ENCODE results near the gene MACROD2. TPM values are rescaled to one million over a fixed set of nuclear protein-coding genes. Genes with fewer than 3 reads are reported as not detected.

The MACROD2 gene
- total RNA-seq, 1 experiment from 2014 or later, result 1.4 TPM

GRCh38 chr20:14780508-14780907, 785.2 kb downstream of the MACROD2 start:
- Histone ChIP-seq H3K9me3 (ENCODE audit: low read depth, low read length, poor library complexity, severe bottlenecking) (no peaks in the 10 kb centered on the region), H3K4me1 (ENCODE audit: insufficient read depth, low read length, poor library complexity, severe bottlenecking) (no peaks in the 10 kb centered on the region), H3K27me3 (replicated peaks; ENCODE audit: insufficient read depth, low read depth, low read length, poor library complexity) (no peaks in the 10 kb centered on the region), H3K27ac (ENCODE audit: low read depth, low read length, poor library complexity, severe bottlenecking) (no peak overlapping the region), H3K4me3 (ENCODE audit: low read depth, low read length, poor library complexity, severe bottlenecking) (no peak overlapping the region), H3K36me3 (ENCODE audit: insufficient read depth, low read length, poor library complexity, severe bottlenecking) (no peaks in the 10 kb centered on the region)
- no TSS peak for BruUV-seq (replicated peaks)
- ChIA-PET POLR2A (ENCODE audit: low non-redundant PET) (no interaction called here), CTCF (no interaction called here)
- no peak for DNase-seq (ENCODE audit: low spot score)
- TF ChIP-seq EZH2 (IDR thresholded peaks at IDR 0.05; ENCODE audit: borderline replicate concordance, low read depth, low read length, poor library complexity, severe bottlenecking), result no peak
- TF ChIP-seq, protein P1, sequence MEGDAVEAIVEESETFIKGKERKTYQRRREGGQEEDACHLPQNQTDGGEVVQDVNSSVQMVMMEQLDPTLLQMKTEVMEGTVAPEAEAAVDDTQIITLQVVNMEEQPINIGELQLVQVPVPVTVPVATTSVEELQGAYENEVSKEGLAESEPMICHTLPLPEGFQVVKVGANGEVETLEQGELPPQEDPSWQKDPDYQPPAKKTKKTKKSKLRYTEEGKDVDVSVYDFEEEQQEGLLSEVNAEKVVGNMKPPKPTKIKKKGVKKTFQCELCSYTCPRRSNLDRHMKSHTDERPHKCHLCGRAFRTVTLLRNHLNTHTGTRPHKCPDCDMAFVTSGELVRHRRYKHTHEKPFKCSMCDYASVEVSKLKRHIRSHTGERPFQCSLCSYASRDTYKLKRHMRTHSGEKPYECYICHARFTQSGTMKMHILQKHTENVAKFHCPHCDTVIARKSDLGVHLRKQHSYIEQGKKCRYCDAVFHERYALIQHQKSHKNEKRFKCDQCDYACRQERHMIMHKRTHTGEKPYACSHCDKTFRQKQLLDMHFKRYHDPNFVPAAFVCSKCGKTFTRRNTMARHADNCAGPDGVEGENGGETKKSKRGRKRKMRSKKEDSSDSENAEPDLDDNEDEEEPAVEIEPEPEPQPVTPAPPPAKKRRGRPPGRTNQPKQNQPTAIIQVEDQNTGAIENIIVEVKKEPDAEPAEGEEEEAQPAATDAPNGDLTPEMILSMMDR (conservative IDR thresholded peaks at IDR 0.05; ENCODE audit: low read depth, low read length), result no peak
- intact Hi-C loops (cut with micrococcal nuclease; ENCODE audit: unreplicated experiment), result no loop called here

- H3K27ac ChIP-seq (ENCODE audit: low read depth, low read length, poor library complexity, severe bottlenecking), result no peak overlapping the region
- no peaks in the 10 kb centered on the region for H3K9me3 ChIP-seq (ENCODE audit: low read depth, low read length, poor library complexity, severe bottlenecking)
- BruUV-seq (replicated peaks), result no TSS peak
- TF ChIP-seq EZH2 (IDR thresholded peaks at IDR 0.05; ENCODE audit: borderline replicate concordance, low read depth, low read length, poor library complexity, severe bottlenecking), result no peak
- TF ChIP-seq, protein P1 (conservative IDR thresholded peaks at IDR 0.05; ENCODE audit: low read depth, low read length), result no peak
- intact Hi-C loops (cut with micrococcal nuclease; ENCODE audit: unreplicated experiment), result no loop called here
- no peak overlapping the region for H3K4me3 ChIP-seq (ENCODE audit: low read depth, low read length, poor library complexity, severe bottlenecking)
- no peaks in the 10 kb centered on the region for H3K4me1 ChIP-seq (ENCODE audit: insufficient read depth, low read length, poor library complexity, severe bottlenecking)
- H3K36me3 ChIP-seq (ENCODE audit: insufficient read depth, low read length, poor library complexity, severe bottlenecking), result no peaks in the 10 kb centered on the region
- no peak for DNase-seq (ENCODE audit: low spot score)
- POLR2A ChIA-PET (ENCODE audit: low non-redundant PET), result no interaction called here
- no peaks in the 10 kb centered on the region for H3K27me3 ChIP-seq (replicated peaks; ENCODE audit: insufficient read depth, low read depth, low read length, poor library complexity)
- CTCF ChIA-PET, result no interaction called here
These were observed 787.4 kb downstream of the MACROD2 start for GRCh38 chr20:14782731-14783130.

- Histone ChIP-seq H3K9me3 (ENCODE audit: low read depth, low read length, poor library complexity, severe bottlenecking) (no peaks in the 10 kb centered on the region), H3K27ac (ENCODE audit: low read depth, low read length, poor library complexity, severe bottlenecking) (no peak overlapping the region), H3K27me3 (replicated peaks; ENCODE audit: insufficient read depth, low read depth, low read length, poor library complexity) (no peaks in the 10 kb centered on the region), H3K4me1 (ENCODE audit: insufficient read depth, low read length, poor library complexity, severe bottlenecking) (no peaks in the 10 kb centered on the region), H3K4me3 (ENCODE audit: low read depth, low read length, poor library complexity, severe bottlenecking) (no peak overlapping the region), H3K36me3 (ENCODE audit: insufficient read depth, low read length, poor library complexity, severe bottlenecking) (no peaks in the 10 kb centered on the region)
- DNase-seq (ENCODE audit: low spot score), result no peak
- no TSS peak for BruUV-seq (replicated peaks)
- intact Hi-C loops (cut with micrococcal nuclease; ENCODE audit: unreplicated experiment), result no loop called here
- CTCF ChIA-PET, result no interaction called here
- POLR2A ChIA-PET (ENCODE audit: low non-redundant PET), result no interaction called here
- TF ChIP-seq EZH2 (IDR thresholded peaks at IDR 0.05; ENCODE audit: borderline replicate concordance, low read depth, low read length, poor library complexity, severe bottlenecking), result no peak
- TF ChIP-seq, protein P1 (conservative IDR thresholded peaks at IDR 0.05; ENCODE audit: low read depth, low read length), result no peak
These were observed 788.5 kb downstream of the MACROD2 start for GRCh38 chr20:14783766-14784165.
